HG02610 (cell line): ENCODE data around the gene ITPR3.

Experiments
- ATAC-seq: cut with Tn5 transposase; IDR thresholded peaks from one replicate; pipeline ENCODE4 v1.9.1; 2021; ENCODE audit warnings: mild to moderate bottlenecking, moderate library complexity; ENCODE audit not compliant: unreplicated experiment

ITPR3 gene

GRCh38 chr6:33711140-33712129, 90.3 kb downstream of the ITPR3 start, which contains the start of gene UQCC2:
Gene UQCC2 (minus strand): TSS chr6:33711700. CDS start chr6:33711686, 14 bp downstream.
- ATAC-seq: peak; percentile 84

- ATAC-seq: no peak
Measured at GRCh38 chr6:33712914-33713313, 91.8 kb downstream of the ITPR3 start.

GRCh38 chr6:33713786-33714185, 92.7 kb downstream of the ITPR3 start:
- no peak for ATAC-seq

GRCh38 chr6:33714385-33715040, 93.4 kb downstream of the ITPR3 start:
- no peak for ATAC-seq

DNA sequence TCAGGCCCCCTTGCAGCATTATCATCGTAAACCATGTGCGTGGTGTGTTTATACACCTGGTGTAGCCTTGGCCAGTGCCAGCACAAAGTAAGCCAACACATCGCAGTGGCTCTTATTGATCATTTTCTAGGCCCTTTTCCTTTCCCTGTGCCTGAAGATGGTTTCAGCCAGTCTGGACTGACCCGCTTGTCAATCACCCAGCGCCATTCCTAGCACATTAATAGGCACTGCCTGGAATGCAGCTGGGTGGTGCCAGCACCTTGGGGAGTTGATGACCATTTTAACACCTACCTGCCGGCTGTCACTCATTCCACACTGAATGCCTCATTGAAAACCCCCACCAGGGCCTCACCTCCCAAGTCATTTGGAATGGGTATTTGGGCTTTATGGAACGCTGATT, 95.3 kb downstream of the ITPR3 start:
- ATAC-seq: no peak

GRCh38 chr6:33716890-33717632, 95.9 kb downstream of the ITPR3 start:
- ATAC-seq: no peak

- ATAC-seq: no peak
Measured at GRCh38 chr6:33717934-33718455, 96.9 kb downstream of the ITPR3 start.

- peak; percentile 42 for ATAC-seq
Measured at GRCh38 chr6:33718713-33719112, 97.6 kb downstream of the ITPR3 start.

GRCh38 chr6:33719326-33719987, 98.3 kb downstream of the ITPR3 start:
- ATAC-seq: no peak

- ATAC-seq: no peak
Measured at GRCh38 chr6:33720998-33721397, 99.9 kb downstream of the ITPR3 start.

DNA sequence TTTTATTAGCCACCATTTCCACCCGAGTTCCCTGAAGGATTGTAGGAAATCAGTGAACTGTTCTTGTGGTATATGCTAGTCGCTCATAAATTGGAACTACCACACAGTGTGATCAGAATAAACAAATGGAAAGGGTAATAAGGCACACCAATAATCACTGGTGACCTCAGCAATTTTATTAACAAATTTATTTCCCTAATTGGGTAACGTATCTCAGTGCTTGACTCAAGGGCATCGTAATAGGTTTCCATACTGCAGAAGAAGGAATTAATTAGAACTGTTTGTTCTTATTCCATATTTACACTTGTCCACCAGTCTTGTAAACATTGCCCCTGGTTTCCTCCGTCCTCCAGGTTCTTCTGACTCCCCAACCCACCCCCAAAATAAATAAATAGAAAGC, 100.4 kb downstream of the ITPR3 start:
- no peak for ATAC-seq

GRCh38 chr6:33722103-33722623, 101.0 kb downstream of the ITPR3 start:
- no peak for ATAC-seq

DNA sequence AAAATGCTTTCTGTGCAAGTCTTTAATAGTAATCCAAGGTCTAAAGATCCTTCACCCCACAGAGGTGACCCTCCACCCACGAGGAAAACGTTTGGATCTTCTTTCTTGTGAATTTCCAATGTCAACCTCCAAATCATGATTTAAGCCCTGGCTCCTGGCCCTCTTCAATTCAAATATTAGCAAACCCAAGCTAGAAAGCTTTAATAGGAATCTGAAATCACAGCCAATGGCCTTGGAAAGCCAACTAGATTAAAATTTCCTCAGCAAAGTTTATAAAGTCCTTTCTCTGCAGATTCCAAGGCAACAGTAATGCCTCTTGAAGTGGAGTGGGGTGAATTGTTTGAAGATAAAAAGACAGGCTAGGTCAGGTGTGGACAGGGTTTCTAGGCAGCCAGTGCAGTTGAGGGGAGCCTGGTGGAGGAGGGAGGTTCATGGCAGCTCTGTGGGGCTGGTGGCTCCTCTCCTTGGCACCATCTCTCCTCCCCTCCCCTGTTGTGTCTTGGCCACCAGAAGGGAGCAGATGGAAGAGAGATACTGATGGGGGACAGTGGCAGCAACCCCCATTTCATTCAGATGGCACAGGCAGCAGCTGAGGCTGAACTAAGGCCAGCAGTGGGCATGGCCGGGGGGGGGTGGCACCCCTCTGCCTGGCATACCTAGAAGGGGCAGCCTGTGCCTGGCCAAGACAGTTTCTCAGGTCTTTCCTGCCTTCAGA, 102.4 kb downstream of the ITPR3 start:
- ATAC-seq: no peak

GRCh38 chr6:33724102-33725023, 103.2 kb downstream of the ITPR3 start:
- no peak for ATAC-seq

GRCh38 chr6:33725222-33725621, 104.1 kb downstream of the ITPR3 start:
- ATAC-seq: no peak

GRCh38 chr6:33725891-33726673, 105.0 kb downstream of the ITPR3 start:
- ATAC-seq: no peak

DNA sequence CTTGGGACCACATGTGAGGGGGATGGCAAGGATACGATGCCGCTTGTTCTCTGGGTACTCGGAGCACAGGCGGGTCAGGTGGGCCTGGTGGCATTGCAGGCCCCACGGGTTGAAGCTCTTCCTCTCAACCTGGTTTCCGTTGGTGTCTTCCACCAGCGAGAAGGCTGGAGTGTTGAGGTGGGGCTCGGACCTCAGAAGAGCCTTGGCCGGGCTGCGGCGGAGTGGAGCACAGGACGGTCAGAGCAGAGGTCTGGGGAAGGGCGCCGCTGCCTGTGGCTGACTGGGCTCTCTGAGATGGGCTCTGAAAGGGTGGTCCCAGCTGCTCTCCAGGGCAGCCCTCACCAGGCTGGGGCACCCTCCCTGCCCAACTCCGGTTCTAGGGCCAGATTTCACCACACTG, 105.6 kb downstream of the ITPR3 start:
- no peak for ATAC-seq

DNA sequence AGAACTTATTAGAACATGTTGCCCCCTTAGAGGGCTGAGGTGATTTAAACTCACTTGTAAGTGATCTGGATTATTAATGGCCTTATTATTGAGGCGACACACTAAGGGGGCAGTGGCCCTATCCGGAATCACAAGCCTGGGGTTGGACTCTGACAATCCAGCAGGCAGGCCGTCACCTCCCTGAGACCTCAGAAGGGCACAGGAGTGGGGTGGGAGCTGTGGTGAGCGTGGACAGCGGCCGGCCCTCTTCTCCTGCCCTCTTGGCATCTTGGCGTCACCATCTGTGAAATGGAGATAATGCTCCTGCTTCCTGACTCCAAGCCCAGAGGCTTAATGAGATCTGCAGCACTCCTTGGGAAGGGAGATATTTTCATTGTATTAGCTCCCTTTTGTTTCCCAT, 106.0 kb downstream of the ITPR3 start:
- no peak for ATAC-seq
